ENCODE measurements around the gene CREB3L2.

The CREB3L2 gene

DNA sequence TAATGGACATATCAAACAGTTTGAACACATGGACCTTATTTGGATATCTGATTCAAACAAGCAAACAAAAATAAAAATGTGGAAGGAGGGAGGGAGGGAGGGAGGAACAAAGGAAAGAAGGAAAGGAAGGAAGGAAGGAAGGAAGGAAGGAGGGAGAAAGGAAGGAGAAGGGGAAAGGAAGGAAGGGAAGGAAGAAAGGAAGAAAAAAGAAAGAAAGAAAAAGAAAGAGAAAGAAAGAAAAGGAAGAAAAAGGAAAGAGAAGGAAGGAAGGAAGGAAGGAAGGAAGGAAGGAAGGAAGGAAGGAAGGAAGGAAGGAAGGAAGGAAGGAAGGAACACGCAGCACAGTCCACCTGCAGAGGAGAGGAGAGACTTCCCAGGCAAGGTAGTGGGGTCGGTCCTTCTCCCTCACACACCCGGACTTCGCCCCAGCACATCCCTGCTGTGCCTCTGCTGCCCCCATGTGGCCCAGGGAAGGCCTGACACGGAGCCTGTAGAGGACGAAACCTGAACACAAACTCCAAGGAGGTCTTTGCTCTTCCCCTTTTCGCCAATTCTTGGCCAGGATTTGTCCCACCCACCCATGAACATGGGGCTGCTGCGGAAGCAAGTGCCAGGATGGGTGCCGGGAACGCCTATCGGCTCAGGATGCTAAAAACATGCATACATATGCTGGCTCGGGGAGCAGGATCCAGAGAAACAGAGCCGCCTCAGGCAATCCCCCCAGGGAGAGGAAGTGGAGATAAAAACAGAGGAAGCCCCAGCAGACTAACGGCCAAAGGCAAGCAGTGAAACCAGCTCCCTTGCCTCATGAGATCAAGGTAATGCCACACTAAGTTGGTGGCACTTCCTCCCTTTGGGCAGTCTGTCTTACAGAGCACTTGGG is 102.8 kb downstream of the CREB3L2 start:
- DNase-seq (ENCODE audit: low read depth) = peak; percentile 69

DNA sequence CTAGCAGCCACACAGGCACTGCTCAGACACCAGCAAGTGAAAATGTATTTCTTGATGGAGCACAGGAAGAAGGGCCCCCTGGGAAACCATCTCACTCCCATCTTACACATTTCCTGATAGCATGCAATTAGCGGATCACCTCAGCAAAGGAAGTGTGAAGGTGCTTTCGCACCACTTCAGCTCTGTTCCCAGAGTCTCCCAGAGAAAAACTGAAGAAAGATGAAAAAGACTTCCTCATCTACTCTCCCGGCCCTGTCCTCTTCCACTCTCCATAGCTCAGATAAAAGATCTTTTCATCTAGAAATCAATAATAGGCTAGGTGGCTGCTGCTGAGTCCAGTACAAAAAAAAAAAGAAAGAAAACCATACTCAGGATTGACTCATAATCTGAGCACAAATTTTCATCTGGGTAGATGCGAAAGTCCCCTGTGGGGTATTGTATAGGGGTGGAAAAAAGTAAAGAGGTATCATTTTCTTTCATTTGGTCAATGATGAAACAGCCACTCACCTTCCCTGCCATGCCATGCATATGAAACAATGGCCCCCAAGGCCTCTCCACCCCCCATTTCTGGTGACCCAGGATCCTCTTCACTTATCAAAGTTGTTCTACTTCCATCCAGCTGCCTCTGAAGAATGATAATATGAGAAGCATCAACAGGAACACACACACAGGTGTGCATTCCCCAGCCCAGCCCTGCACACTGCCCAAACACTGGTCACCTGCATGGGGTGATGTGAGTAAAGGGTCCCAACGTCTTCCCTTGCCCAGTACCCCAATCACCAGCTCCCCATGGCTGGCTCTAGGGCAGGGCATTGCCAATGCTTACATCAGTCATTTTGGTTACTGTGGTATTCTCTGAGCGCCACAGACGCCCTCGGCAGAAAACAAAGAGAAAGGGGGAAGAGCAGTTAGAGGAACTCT is 106.3 kb downstream of the CREB3L2 start:
- no peak for DNase-seq (ENCODE audit: low read depth)

DNA sequence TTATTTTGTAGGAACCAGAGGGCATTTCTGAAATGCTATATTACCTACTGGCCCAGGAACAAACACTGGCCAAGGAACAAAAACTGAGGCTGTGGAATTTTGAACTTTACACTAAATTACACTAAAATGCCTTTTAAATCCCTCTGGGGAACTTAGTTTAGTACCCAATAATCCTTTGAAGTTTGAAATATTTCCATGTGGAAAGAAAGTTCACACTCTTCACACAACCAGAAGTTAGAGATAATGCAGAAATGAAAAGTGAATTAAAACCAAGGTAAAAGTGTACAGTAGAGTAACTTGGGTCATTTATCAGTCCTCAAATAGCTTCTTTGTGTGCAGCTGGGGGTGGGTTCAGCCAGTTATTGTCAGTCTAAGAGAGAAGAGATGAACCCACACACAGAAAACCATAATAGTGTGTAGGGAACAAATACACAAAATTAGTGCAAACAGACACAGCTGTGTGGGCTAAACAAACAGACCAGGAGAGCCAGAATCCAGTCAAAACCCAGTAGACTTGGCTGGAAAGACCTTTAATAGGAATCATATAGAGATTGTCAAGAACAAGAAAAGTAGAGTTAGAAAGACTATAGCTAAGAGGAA is 108.6 kb downstream of the CREB3L2 start:
- DNase-seq (ENCODE audit: low read depth) = no peak

- no peak for DNase-seq (ENCODE audit: low read depth)
Measured at GRCh38 chr7:137891016-137891655, 110.8 kb downstream of the CREB3L2 start.

DNA sequence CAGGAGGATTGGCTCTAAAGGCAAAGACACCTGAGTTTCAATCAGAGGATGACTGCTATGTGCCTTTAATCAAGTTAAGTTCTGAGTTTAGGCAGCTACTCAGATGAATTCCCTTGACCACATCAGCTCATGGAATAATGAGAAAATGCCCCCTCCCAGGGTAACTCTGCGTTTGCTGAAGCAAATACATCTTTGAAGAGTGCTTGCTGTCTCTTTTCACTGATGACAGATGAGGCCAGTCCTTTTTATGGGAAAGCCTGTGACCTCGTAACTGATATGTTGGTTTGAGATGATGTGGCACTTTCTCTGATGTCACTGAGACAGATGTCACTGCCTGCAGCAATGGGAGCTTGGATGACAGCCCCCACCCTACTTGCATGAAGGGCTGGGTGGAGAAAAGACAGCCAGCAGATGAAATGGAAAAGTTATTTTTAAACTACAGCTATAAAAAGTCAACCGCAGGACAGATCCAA is 111.4 kb downstream of the CREB3L2 start:
- DNase-seq (ENCODE audit: low read depth) = no peak

GRCh38 chr7:137888241-137888640 is 113.6 kb downstream of the CREB3L2 start:
- no peak for DNase-seq (ENCODE audit: low read depth)

DNA sequence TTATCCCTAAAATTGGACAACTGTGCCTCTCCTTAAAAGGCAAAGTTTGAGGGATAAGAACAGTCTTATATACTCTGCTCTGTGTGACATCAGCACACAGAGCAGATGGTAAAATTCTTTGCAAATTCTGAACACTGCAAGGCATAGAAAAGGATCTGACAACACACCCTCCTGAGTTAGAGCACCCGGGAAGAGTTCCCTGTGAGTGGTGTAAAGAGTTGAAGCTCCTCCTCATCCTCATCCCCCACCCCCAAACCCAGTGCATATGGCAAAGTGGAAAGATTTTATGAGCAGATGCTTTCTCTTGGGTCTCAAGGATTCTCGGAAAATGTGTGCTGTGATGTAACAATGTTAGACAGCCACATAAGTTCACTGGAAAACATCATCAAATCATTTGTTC is 115.1 kb downstream of the CREB3L2 start:
- no peak for DNase-seq (ENCODE audit: low read depth)

- DNase-seq (ENCODE audit: low read depth) = no peak
Measured at GRCh38 chr7:137886281-137886680, 115.6 kb downstream of the CREB3L2 start.

- no peak for DNase-seq (ENCODE audit: low read depth)
Measured at GRCh38 chr7:137885678-137886077, 116.2 kb downstream of the CREB3L2 start.

- no peak for DNase-seq (ENCODE audit: low read depth)
Measured at GRCh38 chr7:137882806-137883205, 119.1 kb downstream of the CREB3L2 start.

DNA sequence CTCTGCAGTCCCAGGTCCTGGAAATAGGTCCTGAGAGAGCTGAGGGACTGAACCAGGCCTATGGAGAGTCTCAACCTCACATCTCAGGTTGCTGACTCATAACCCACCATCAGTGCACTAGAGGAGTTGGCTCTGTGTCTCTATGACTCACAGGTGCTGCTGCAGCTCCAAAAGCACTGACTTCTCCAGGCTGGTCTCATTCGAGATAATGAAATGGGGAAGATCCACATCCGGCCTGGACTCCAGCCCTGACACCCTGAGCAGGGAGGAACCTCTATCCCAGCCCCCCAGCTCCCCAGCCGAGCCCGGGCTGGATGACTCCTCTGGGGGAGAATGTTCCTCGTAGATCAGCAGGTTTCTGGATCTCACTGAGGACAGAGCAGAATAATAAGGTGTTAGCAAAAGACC is 119.6 kb downstream of the CREB3L2 start:
- DNase-seq (ENCODE audit: low read depth) = no peak

DNA sequence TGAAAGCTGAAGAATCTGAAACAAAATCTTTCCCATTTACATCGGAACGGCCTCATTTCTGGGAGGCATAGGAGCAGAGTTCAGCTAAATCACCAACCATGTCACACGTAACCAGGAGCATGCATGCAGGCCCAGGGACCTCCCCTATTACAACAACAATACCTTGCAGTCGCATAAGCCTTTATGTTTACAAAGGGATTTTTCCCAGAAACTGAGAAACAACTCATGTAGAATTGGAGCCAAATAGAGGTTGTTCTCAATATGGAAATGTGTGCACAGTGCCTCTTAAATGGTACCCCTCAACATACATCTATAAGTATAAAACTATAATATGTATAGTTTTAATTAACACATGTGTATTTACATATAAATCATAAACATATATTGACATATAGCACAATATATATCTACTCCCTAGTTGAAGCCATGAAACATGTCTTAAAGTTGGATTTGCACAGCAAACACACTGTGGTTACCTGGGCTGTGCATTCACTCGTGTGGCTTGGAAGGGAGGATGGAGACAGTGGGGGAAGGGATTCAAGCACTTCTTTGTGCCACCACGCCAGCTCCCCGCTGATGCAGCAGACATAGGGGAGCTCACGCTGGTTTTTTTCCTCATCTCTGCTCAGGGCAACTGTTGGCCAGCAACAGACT is 120.2 kb downstream of the CREB3L2 start:
- DNase-seq (ENCODE audit: low read depth) = no peak

- DNase-seq (ENCODE audit: low read depth) = no peak
Measured at GRCh38 chr7:137880432-137880831, 121.5 kb downstream of the CREB3L2 start.

DNA sequence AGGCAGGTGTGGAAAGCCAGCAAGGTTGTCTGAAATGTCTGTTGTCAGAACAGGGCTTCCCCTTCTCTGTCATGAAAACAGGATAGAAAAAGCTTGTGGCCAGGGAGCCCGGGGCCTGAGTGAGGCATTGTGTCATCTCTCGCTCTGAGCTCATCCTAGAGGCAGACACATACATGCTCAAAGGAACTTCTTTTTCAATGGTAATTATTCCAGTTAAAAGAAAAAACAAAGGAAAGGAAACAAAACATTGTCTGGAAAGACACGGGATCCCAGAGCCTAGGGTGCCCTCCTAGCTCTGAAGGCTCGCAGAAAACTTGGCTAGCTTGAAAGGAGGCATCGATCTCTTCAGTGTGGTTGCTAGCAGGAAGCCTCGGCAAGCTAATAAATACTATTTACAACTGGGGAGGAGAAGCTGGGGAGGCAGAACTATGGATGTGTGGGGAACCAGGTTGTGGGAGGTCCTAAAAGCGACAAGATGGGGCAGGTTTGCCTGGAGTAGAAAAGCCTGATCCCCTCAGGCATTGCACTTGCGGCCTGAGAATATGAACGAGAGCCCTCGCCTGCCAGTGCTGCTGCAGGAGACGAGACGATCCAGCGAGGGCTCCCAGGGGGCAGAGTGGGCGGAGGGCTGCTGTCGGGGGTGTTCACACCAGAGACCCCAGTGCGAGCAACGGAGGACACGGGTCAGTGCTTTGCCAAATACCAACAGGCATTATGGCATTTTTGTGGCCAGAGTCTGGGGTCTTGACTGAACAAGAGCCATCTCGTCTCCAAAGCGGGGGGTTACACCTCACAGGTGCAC is 122.3 kb downstream of the CREB3L2 start:
- DNase-seq (ENCODE audit: low read depth) = no peak

GRCh38 chr7:137878333-137878961 is 123.4 kb downstream of the CREB3L2 start:
- DNase-seq (ENCODE audit: low read depth) = no peak

GRCh38 chr7:137877027-137877675 is 124.7 kb downstream of the CREB3L2 start:
- DNase-seq (ENCODE audit: low read depth) = no peak

GRCh38 chr7:137875746-137876145 is 126.1 kb downstream of the CREB3L2 start:
- DNase-seq (ENCODE audit: low read depth) = no peak

GRCh38 chr7:137873979-137874777 is 127.7 kb downstream of the CREB3L2 start:
- DNase-seq (ENCODE audit: low read depth) = no peak

DNA sequence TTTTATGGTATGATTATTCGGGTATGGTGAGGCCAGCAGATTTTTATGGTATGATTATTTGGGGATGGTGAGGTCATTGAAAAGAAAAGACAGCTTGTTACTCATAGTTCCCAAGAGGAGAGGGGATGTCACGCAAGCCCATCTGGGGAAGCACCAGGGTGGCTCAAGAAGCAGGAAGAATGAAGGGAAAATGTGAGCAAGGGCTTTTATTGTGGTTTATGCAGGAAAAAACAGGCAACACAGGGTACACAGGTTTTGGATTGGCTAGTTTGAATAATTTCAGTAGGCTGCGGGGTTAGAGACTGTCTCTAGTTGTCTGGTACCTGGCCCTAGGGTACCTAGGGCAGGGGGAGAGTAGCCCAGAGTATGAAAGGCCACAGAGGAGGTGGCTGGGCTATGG is 128.4 kb downstream of the CREB3L2 start:
- no peak for DNase-seq (ENCODE audit: low read depth)

All from activated T-cell treated with anti-CD3 and anti-CD28 coated beads for 24 hours (primary cell).